RWPE1 (cell line): Measurements from ENCODE around the gene SCN10A.

Experiments used
- CTCF ChIA-PET: fragments of 350-600 bp; sonication (Branson Sonifier 250); formaldehyde crosslinking; extraction: SDS; loops from one replicate; lab custom pipeline; 2021; lab: Yijun Ruan, JAX
- POLR2A ChIA-PET: fragments of 400-600 bp; formaldehyde crosslinking; extraction: SDS; loops from one replicate; lab custom pipeline; 2020; ENCODE audit warnings: antibody characterized with exemption; ENCODE audit not compliant: low non-redundant PET; lab: Yijun Ruan, JAX
- DNase-seq: peaks from one replicate; pipeline ENCODE4 v3.0.0; 2012; ENCODE audit warnings: low spot score
- H3K27ac ChIP-seq: fragments of 450-650 bp; 2 replicates; pipeline ENCODE4 v1.5.1; 2017
- TF ChIP-seq, protein P1 (sequence below): fragments of 450-650 bp; conservative IDR thresholded peaks from 2 replicates; pipeline ENCODE4 v1.5.1; 2017; ENCODE audit warnings: low read depth, mild to moderate bottlenecking

Gene SCN10A

DNA sequence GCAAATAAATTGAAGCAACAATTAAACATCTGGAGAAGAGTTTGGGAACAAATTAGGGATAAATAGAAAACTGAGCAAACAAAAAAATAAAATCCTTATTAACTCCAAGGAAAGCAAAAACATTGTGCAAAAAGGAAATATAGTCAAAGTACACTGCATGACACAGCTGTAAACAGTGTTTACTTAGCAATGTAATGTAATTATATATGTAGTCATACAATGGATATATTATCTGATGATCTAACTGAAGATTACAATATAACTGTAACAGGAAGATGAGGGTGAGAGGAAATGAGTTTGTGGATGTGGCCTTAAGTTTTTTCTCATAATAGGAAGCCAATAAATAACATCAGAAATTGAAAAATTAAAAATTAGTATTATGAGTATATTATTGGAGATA is 42.5 kb downstream of the SCN10A start:
- CTCF ChIA-PET, result interaction anchor here (0.6 kb wide), 1 partner anchor 75 kb away, joined by 4 read pairs; no protein-coding TSS in a partner anchor
- TF ChIP-seq, protein P1, sequence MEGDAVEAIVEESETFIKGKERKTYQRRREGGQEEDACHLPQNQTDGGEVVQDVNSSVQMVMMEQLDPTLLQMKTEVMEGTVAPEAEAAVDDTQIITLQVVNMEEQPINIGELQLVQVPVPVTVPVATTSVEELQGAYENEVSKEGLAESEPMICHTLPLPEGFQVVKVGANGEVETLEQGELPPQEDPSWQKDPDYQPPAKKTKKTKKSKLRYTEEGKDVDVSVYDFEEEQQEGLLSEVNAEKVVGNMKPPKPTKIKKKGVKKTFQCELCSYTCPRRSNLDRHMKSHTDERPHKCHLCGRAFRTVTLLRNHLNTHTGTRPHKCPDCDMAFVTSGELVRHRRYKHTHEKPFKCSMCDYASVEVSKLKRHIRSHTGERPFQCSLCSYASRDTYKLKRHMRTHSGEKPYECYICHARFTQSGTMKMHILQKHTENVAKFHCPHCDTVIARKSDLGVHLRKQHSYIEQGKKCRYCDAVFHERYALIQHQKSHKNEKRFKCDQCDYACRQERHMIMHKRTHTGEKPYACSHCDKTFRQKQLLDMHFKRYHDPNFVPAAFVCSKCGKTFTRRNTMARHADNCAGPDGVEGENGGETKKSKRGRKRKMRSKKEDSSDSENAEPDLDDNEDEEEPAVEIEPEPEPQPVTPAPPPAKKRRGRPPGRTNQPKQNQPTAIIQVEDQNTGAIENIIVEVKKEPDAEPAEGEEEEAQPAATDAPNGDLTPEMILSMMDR, result no peak
- DNase-seq, result no peak
- POLR2A ChIA-PET, result no interaction called here
- H3K27ac ChIP-seq, result no peak overlapping the region

DNA sequence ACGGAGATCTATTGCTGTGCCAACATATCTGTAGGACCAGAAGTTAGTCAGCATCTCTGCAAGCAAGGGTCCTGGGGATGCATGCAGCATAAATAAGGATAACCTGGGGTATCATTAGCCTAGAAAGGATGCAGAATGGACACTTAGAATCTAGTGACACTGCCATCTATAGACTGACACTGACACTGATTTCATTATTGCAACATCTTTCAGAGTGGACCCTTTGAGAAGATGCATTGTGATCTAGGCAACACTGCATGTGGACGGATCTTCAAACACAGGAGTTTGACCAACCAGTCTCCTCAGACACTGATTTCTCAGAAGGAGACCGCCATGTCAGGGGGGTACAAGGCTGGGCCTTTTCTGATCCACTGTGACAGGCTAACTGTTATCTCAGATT is 52.4 kb downstream of the SCN10A start:
- CTCF ChIA-PET, result no interaction called here
- POLR2A ChIA-PET, result no interaction called here
- TF ChIP-seq, protein P1, result no peak
- no peak for DNase-seq
- H3K27ac ChIP-seq, result no peak overlapping the region

DNA sequence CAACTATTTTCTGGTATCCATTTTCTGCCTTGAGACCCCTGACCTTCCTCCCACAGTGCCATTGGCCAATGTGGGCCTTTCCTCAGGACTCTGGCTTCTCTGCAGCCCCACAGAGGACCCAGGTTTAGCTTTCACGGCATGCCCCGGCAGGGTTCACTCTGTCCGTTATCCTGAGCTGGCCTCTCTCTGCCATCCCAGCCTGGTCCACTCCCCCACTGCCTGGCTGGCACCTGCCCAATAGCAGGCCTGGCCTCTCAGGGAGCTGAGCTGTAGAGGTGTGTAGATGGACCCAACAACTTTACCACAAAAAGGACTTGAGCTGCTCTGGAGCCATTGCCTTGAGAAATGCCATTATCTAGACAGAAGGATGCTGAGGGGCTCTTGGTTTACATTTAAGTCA is 57.5 kb downstream of the SCN10A start:
- CTCF ChIA-PET, result no interaction called here
- POLR2A ChIA-PET, result no interaction called here
- TF ChIP-seq, protein P1, result no peak
- H3K27ac ChIP-seq, result no peak overlapping the region
- no peak for DNase-seq

DNA sequence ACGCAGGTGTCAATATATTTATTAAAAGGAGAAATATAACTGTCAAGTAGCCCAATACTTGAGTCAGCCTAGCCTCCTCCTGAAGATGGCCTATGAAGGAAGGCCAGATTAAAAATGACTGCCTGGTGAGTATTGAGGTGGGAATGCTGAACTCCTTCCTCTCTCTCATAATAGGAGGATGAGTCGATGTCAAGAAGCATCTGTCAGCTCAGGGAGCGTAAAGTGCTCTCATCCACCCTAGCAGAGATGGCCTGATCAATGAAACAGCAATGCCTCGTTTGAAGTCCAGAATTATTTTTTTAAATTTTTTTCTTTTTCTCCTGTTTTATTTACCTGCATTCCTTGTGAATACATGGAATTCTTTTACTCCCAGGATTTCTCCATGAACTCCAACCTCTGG is 58.3 kb downstream of the SCN10A start:
- ChIA-PET POLR2A (no interaction called here), CTCF (no interaction called here)
- H3K27ac ChIP-seq, result no peak overlapping the region
- no peak for DNase-seq
- TF ChIP-seq, protein P1, result no peak

DNA sequence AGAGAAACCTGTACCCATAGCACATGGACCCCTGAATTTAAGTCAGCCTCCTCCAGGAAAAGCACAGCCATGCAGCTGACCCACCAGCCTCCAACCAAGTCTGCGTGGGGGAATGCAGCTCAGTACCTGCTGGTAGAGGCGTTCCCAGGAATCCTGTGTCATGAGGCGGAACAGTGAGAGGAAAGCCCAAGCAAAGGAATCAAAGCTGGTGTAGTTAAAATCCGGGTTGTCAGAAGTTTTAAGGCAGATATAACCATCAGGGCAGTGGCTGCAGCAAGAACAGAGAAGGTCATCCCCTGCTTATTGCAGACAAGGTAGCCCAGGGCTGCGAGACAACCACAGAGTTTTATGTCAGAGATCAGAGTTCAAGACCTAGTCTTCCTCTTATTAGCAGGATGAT is 59.1 kb downstream of the SCN10A start:
- ChIA-PET CTCF (no interaction called here), POLR2A (no interaction called here)
- H3K27ac ChIP-seq, result no peak overlapping the region
- DNase-seq, result no peak
- TF ChIP-seq, protein P1, result no peak

DNA sequence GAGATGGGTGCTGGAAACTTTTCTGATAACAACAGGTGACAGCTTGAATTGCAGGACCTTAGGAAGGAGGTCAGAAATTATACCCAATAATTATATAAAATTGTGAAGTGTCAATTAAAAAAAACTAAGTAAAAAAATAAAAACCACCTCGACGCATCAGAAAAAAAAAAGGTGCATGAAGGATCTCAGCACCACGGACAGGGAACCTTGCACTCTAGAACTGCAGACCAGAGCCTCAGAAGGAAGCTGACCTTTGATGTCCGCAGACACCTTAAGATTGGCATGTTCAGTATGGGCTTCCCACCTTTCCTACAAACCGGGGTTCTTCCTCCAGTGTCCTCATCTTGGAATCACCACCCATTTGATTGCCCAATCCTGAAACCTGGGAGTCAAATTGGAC is 60.9 kb downstream of the SCN10A start:
- CTCF ChIA-PET, result interaction anchor here (0.6 kb wide), 1 partner anchor 143 kb away, joined by 4 read pairs; no protein-coding TSS in a partner anchor
- DNase-seq, result no peak
- TF ChIP-seq, protein P1, result no peak
- POLR2A ChIA-PET, result no interaction called here
- no peak overlapping the region for H3K27ac ChIP-seq

DNA sequence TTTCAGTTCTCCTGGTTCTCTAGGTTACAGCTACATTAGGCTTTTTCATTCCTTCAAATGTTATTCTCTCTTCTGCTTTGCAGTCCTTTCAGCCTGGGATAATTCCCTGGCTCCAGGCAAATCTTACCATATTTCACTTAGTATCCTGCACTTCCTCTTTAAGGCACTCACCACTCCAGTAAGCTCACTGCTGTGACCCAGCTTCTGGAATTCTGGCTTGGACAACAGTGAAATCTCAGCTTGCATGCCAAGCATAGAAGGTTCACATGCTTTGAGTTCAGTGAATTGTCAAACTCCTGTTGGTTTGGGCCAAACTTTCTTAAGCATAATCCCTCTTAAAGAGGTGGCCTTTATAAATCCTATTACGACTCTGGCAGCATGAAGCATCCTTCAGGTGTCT is 69.4 kb downstream of the SCN10A start:
- TF ChIP-seq, protein P1, result no peak
- CTCF ChIA-PET, result no interaction called here
- no peak for DNase-seq
- no peak overlapping the region for H3K27ac ChIP-seq
- POLR2A ChIA-PET, result no interaction called here
